ENCODE data around the gene INS.
"Not testable (repeated sequence)": the region's sequence is repeated elsewhere in the genome, so short reads cannot be mapped to it uniquely, and the experiment has no call there.

INS gene

GRCh38 chr11:2129699-2130366 lies 31.2 kb downstream of the INS start:
- DNase-seq = no peak

- DNase-seq = no peak
Measured at GRCh38 chr11:2129308-2129698, 31.7 kb downstream of the INS start.

- DNase-seq = no peak
Measured at GRCh38 chr11:2128511-2129307, 32.3 kb downstream of the INS start.

- no peak for DNase-seq
Measured at GRCh38 chr11:2128130-2128510, 32.9 kb downstream of the INS start.

GRCh38 chr11:2127482-2128129 lies 33.4 kb downstream of the INS start:
- no peak for DNase-seq

- no peak for DNase-seq
Measured at GRCh38 chr11:2126520-2127085, 34.4 kb downstream of the INS start.

- DNase-seq = not testable (repeated sequence)
Measured at GRCh38 chr11:2124736-2125484, 36.1 kb downstream of the INS start.

- DNase-seq = no peak
Measured at GRCh38 chr11:2123628-2123960, 37.4 kb downstream of the INS start.

- no peak for DNase-seq
Measured at GRCh38 chr11:2122907-2123627, 37.9 kb downstream of the INS start.

- DNase-seq = no peak
Measured at GRCh38 chr11:2122222-2122906, 38.6 kb downstream of the INS start.

- no peak for DNase-seq
Measured at GRCh38 chr11:2121227-2122130, 39.5 kb downstream of the INS start.

GRCh38 chr11:2120359-2121100 lies 40.5 kb downstream of the INS start:
- DNase-seq = no peak

- DNase-seq = no peak
Measured at GRCh38 chr11:2118677-2119076, 42.3 kb downstream of the INS start.

GRCh38 chr11:2116680-2117079 lies 44.3 kb downstream of the INS start:
- DNase-seq = no peak

- no peak for DNase-seq
Measured at GRCh38 chr11:2115308-2115707, 45.7 kb downstream of the INS start.

GRCh38 chr11:2114430-2115241 lies 46.4 kb downstream of the INS start:
- DNase-seq = no peak

- DNase-seq = no peak
Measured at GRCh38 chr11:2113776-2114175, 47.2 kb downstream of the INS start.

- no peak for DNase-seq
Measured at GRCh38 chr11:2110521-2110920, 50.5 kb downstream of the INS start.
